ENCODE data around the gene RRP7A. TPM values are rescaled to one million over a fixed set of nuclear protein-coding genes. Genes with fewer than 3 reads are reported as not detected.
A peak's percentile ranks its signal among the peaks of the same experiment; 100 is the strongest.
"Not testable (repeated sequence)": the region's sequence is repeated elsewhere in the genome, so short reads cannot be mapped to it uniquely, and the experiment has no call there.

The RRP7A gene
- polyA plus RNA-seq (ENCODE audit: insufficient read length in 3 of 3): 10 to 100 TPM; 26.5 to 48.8 (median 34.5) TPM
- long read RNA-seq, donor 1, transcript RRP7A-201 (7 exons, 3,801 nt): major isoform, 26 of 26 reads
- long read RNA-seq, donor 1, partial matches to known transcripts: 0 of 26 reads
- long read RNA-seq, donor 1, other reads (novel, unspliced or antisense): 0 of 26 reads
- long read RNA-seq, donor 2, transcript RRP7A-201 (7 exons, 3,801 nt): major isoform, 16 of 16 reads
- long read RNA-seq, donor 2, partial matches to known transcripts: 0 of 16 reads
- long read RNA-seq, donor 2, other reads (novel, unspliced or antisense): 0 of 16 reads
- long read RNA-seq, donor 3, transcript RRP7A-201 (7 exons, 3,801 nt): major isoform, 26 of 26 reads
- long read RNA-seq, donor 3, partial matches to known transcripts: 0 of 26 reads
- long read RNA-seq, donor 3, other reads (novel, unspliced or antisense): 0 of 26 reads
- long read RNA-seq, donor 4, transcript RRP7A-201 (7 exons, 3,801 nt): major isoform, 19 of 19 reads
- long read RNA-seq, donor 4, partial matches to known transcripts: 0 of 19 reads
- long read RNA-seq, donor 4, other reads (novel, unspliced or antisense): 0 of 19 reads
- long read RNA-seq, donor 5, transcript RRP7A-201 (7 exons, 3,801 nt): major isoform, 17 of 17 reads
- long read RNA-seq, donor 5, partial matches to known transcripts: 0 of 17 reads
- long read RNA-seq, donor 5, other reads (novel, unspliced or antisense): 0 of 17 reads
- long read RNA-seq, donor 6, transcript RRP7A-201 (7 exons, 3,801 nt): major isoform, 27 of 32 reads
- long read RNA-seq, donor 6, partial matches to known transcripts: 0 of 32 reads
- long read RNA-seq, donor 6, other reads (novel, unspliced or antisense): 5 of 32 reads
- long read RNA-seq, donor 7, transcript RRP7A-201 (7 exons, 3,801 nt): major isoform, 46 of 55 reads
- long read RNA-seq, donor 7, partial matches to known transcripts: 9 of 55 reads
- long read RNA-seq, donor 7, other reads (novel, unspliced or antisense): 0 of 55 reads
- long read RNA-seq, donor 8, transcript RRP7A-201 (7 exons, 3,801 nt): major isoform, 10 of 10 reads
- long read RNA-seq, donor 8, partial matches to known transcripts: 0 of 10 reads
- long read RNA-seq, donor 8, other reads (novel, unspliced or antisense): 0 of 10 reads
- long read RNA-seq, donor 9, transcript RRP7A-201 (7 exons, 3,801 nt): major isoform, 32 of 32 reads
- long read RNA-seq, donor 9, partial matches to known transcripts: 0 of 32 reads
- long read RNA-seq, donor 9, other reads (novel, unspliced or antisense): 0 of 32 reads
- long read RNA-seq, donor 10, transcript RRP7A-201 (7 exons, 3,801 nt): major isoform, 11 of 11 reads
- long read RNA-seq, donor 10, partial matches to known transcripts: 0 of 11 reads
- long read RNA-seq, donor 10, other reads (novel, unspliced or antisense): 0 of 11 reads
- long read RNA-seq, donor 11, transcript RRP7A-201 (7 exons, 3,801 nt): major isoform, 22 of 22 reads
- long read RNA-seq, donor 11, partial matches to known transcripts: 0 of 22 reads
- long read RNA-seq, donor 11, other reads (novel, unspliced or antisense): 0 of 22 reads
- long read RNA-seq, donor 12, transcript RRP7A-201 (7 exons, 3,801 nt): major isoform, 28 of 28 reads
- long read RNA-seq, donor 12, partial matches to known transcripts: 0 of 28 reads
- long read RNA-seq, donor 12, other reads (novel, unspliced or antisense): 0 of 28 reads
- long read RNA-seq, donor 13, transcript RRP7A-201 (7 exons, 3,801 nt): major isoform, 11 of 11 reads
- long read RNA-seq, donor 13, partial matches to known transcripts: 0 of 11 reads
- long read RNA-seq, donor 13, other reads (novel, unspliced or antisense): 0 of 11 reads
- long read RNA-seq, donor 14, transcript RRP7A-201 (7 exons, 3,801 nt): major isoform, 37 of 44 reads
- long read RNA-seq, donor 14, partial matches to known transcripts: 7 of 44 reads
- long read RNA-seq, donor 14, other reads (novel, unspliced or antisense): 0 of 44 reads
- long read RNA-seq, donor 15, transcript RRP7A-201 (7 exons, 3,801 nt): major isoform, 56 of 61 reads
- long read RNA-seq, donor 15, partial matches to known transcripts: 0 of 61 reads
- long read RNA-seq, donor 15, other reads (novel, unspliced or antisense): 5 of 61 reads
- long read RNA-seq, donor 16, transcript RRP7A-201 (7 exons, 3,801 nt): major isoform, 22 of 22 reads
- long read RNA-seq, donor 16, partial matches to known transcripts: 0 of 22 reads
- long read RNA-seq, donor 16, other reads (novel, unspliced or antisense): 0 of 22 reads

GRCh38 chr22:42519525-42520401 lies at the start of gene RRP7A:
Gene RRP7A (minus strand): TSS chr22:42519796. CDS start chr22:42519786, 10 bp downstream.
- DNase-seq: peak; percentile 82

- not testable (repeated sequence) for DNase-seq
Measured at GRCh38 chr22:42567950-42568349, 48.4 kb upstream of the RRP7A start.

DNA sequence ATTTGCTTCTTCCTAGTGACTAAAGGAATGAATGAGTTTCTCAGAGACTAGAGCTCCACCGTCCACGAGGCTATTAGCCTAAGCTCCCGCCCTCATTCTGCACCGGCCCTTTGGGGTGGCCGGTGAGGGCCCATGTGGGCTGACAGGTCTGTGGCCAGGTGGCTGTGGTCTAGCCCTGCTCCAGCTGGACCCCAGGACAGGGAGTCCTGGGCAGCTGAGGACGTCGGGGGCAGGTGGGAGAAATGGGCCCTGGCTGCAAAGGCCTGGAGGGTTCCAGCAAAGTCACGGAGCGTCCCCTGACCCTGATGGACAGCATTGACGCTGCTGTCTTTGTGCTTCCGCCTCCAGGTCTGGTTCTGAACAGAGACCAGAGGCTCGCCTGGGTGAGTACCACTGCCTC lies 46.4 kb upstream of the RRP7A start:
- no peak for DNase-seq

DNA sequence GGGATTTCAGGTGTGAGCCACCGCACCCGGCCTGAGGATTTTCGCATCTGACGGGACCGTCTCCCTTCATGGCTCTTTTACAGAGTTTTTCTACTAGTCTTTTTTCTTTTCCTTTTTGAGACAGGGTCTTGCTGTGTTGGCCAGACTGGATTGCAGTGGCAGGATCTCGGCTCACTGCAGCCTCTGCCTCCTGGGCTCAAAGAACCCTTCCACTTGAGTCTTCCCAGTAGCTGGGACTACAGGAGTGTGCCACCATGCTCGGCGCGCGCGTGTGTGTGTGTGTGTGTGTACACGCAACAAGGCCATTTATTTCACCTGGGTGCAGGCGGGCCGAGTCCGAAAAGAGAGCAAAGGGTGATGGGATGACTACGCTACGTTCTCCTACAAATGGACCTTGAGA lies 45.1 kb upstream of the RRP7A start:
- DNase-seq: no peak

DNA sequence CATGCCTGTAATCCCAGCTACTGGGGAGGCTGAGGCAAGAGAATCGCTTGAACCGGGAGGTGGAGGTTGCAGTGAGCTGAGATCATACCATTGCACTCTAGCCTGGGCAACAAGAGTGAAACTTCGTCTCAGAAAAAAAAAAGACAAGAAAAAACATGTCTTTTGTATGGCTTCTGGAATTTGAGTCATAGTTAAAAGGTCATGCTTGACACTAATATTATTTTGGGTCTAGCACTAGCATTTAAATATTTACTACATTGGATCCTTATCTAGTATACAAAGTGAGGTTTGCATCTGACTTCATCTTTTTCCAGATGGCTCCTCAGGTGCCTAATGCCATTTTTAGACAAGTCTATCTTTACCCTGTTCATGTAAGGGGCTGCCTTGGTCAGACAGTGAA lies 44.3 kb upstream of the RRP7A start:
- not testable (repeated sequence) for DNase-seq

- no peak for DNase-seq
Measured at GRCh38 chr22:42562684-42563083, 43.1 kb upstream of the RRP7A start.

DNA sequence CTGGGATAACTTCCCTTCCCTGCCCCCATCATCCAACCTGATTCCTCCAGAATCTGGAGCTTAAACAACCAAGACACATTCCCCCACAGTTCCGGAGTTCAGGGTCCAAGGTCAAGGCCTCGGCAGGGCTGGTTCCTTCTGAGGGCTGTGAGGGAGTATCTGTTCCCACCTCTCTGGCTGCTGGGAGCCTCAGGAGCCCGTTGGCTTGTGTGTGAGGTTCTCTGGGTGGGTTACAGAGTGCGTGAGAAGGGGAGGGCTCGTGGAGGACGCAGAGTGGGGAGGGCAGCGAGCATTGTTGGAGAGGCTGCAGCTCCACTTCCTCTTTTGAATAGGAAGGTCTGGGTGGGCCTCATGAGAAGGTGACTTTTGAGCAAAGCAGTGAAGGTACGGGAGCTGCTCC lies 42.7 kb upstream of the RRP7A start:
- no peak for DNase-seq

DNA sequence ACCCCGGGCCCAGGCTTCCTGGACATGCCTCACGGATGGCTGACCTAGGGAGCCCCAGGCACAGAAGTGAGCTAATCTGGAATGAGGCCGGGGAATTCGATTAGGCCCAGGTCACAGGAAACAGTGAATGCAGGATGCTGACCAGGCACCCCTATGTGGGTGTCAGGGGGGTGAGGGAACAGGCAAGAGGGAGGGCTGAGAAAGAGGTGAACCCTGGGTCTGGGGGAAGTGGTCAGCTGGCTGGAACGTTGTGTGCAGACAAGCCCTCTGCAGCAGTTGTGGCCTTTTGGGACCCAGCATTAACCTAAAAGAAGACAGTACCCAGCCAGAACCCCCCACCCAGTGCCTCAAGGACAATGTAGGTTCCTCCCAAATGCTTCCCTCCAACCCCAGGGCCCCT lies 42.3 kb upstream of the RRP7A start:
- no peak for DNase-seq

- no peak for DNase-seq
Measured at GRCh38 chr22:42560781-42561180, 41.2 kb upstream of the RRP7A start.

DNA sequence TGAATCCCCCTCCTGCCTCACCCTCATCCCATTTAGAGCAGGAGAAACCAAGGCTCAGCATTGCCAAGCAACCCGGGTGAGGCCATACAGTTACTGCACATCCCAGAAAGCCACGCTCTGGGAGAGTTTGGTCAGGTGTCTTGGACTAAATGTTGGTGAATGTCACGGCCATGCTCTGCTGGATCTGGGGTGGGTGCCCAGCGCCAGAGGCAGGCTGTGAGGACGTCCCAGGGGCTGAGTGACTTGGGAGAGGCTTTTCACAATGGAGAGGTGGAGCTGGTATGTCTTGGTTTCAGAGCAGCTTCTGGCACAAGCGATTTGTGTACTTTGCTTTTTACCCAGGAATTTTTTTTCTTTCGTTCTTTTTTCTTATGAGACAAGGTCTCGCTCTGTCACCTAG lies 40.8 kb upstream of the RRP7A start:
- no peak for DNase-seq

- DNase-seq: peak; percentile 86
Measured at GRCh38 chr22:42553475-42554361, 34.1 kb upstream of the RRP7A start, which contains the start of gene SERHL2. Gene SERHL2 (plus strand): TSS chr22:42553956. CDS start chr22:42554021, 65 bp downstream.

DNA sequence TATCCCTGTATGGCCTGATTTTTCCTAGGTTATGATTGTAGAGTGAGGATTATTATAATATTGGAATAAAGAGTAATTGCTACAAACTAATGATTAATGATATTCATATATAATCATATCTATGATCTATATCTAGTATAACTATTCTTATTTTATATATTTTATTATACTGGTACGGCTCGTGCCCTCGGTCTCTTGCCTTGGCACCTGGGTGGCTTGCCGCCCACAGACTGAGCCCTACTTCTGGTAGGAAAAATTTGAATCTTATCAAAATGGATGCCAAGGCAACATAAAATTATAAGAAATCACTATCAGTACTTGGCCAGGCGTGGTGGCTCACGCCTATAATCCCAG lies 32.7 kb upstream of the RRP7A start:
- not testable (repeated sequence) for DNase-seq

DNA sequence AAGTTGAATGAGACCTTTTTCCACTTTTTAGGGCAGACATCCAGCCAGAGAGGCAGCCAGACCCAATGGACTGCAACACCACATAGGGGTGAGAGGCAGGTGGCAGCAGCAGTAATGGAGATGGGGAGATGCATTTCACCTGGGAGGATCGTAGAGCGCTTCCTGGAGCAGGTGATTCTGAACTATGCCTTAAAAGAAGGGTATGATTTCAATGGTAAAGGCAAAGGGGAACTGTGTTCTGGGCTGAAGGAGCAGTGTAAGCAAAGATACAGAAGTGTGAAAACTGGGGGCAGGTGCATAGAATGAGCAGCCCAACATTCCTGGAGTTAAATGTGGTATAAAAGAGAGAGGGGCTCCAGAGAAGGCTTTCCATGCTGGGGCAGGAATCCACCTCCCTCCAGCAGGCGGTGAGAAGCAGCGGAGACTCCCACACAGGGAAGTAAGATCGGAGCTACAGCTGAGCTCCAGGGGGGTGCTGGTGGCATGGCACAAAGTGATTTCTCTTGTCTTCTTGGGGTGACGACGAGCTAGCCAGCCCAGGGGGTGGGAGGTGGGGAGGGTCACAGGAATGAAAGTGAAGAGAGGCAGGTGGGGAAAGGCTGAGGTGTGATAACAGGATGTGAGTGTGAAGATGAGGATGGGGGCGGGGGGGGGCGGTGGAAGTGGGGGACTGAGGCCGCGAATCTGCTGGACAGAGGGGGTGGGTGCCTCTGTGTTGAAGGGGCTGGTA lies 29.9 kb upstream of the RRP7A start:
- DNase-seq: peak; percentile 53

GRCh38 chr22:42548597-42549330 lies 29.2 kb upstream of the RRP7A start:
- no peak for DNase-seq

GRCh38 chr22:42548126-42548525 lies 28.5 kb upstream of the RRP7A start:
- not testable (repeated sequence) for DNase-seq

- no peak for DNase-seq
Measured at GRCh38 chr22:42547562-42547961, 28.0 kb upstream of the RRP7A start.
